GM19193 (cell line): Measurements from ENCODE around the gene CD28.

Source experiments
- POLR2A ChIP-seq: IDR thresholded peaks from 4 replicates; pipeline ENCODE4 v1.6.1; 2011; ENCODE audit not compliant: insufficient read depth, insufficient read length; ENCODE audit errors: extremely low read depth

CD28 gene

DNA sequence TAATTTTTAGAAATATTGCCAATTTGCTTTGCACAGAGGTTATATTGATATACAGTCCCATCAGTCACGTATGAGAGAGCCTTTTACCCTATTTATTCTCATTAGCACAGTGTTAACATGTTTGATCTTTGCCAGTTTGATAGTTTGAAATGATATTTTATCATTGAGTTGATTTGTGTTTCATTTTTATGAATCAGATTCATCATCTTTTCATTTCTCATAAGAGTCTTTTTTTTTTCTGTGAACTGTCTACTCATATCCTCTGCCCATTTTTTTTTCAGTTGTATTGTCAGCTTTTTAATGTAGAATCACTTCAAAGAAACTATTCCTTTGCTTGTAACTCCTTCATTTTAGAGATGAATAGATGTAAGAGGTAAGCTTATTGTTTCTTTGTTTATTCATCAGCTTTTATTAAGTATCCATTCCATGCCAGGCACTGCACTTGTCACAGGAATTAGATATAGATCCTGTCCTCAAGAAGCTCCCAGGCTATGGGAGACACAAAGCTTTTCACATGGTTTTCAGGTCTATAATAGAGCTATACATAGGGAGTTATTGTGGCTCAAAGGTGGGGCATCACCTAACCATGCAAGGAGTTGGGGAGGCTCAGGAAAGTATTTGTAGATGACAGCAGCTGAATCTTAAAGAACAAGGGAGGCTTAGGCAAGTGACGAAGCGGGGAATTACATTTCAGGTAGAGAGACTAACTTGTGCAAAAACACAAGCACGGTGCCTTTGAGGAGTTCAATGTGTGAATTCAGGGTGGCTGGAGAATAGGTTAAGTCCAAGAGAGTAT lies 42.1 kb downstream of the CD28 start:
- no peak for TF ChIP-seq POLR2A

- TF ChIP-seq POLR2A: no peak
These were observed 44.1 kb downstream of the CD28 start for GRCh38 chr2:203750346-203751068.

DNA sequence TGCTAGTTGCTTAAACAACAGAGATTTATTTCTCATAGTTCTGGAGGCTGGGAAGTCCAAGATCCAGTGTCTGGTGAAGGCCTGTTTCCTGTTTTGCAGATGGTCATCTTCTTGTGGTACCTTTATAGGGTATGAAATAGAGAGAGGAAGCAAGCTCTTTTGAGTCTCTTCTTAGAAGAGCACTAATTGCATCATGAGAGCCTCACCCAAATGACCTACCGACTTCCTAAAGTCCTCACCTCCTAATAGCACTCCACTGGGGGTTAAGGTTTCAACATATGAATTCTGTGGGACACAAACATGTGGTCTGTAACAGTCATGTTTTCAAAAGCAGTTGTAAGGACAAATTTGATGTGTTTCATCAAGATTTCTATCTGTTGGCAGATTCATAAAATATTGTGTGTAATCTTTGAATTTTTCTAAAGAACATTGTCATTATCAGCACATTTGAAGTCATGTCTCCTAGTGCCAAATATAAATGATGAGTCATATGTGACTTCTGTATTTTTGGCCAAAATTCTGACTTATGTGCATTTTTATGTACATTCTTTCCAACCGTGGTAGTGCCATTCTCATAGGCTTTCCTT lies 45.3 kb downstream of the CD28 start:
- TF ChIP-seq POLR2A: no peak

GRCh38 chr2:203756161-203756560 lies 49.7 kb downstream of the CD28 start:
- TF ChIP-seq POLR2A: no peak

- TF ChIP-seq POLR2A: no peak
These were observed 52.6 kb downstream of the CD28 start for GRCh38 chr2:203758841-203759689.

DNA sequence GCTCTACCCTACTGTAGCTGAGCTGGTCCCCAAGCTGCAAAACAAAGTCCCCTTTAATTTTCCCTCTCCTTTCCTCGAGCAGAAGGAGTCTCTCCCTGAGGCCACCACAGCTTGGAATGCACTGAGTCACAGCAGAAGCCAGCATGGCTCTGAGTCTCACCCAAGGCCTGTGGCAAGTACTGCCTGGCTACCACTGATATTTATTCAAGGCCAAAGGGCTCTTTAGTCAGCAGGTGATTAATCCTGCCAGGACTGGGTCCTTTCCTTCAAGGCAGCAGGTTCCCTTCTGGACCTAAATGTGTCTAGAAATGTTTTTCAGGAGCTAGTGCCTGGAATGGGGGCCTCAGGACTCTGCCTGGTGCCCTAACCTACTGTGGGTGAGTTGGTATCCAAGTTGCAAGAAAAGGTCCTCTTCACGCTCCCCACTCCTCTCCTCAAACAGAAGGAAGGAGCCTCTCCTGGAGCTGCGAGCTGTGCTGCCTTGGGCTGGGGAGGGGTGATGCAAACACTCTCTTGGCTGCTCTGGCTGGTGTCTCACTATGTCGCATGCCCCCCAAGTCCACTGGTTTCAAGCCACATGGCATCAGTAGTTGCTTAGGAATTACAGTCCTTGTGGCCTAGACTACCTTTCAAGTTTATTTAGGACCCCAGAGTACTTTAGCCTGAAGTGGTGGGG lies 53.4 kb downstream of the CD28 start:
- TF ChIP-seq POLR2A: no peak

DNA sequence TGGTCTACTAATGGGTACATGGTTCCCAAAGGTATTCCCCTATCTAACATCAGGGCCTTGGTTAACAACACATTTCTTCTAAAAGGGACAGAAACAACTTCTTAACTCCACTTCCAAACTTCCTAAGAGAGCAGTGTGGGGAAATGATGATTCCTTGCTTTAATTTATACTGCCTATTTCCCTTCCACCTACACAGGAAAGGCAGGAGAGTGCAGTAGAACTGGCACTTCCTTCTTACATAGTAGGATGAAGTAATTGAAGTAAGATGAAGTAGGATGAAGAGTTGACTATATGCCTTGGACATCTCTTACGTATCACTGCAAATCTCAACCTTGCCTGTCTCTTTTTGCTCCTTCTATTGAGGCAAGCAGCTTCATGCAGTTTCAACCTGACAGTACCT lies 54.7 kb downstream of the CD28 start:
- no peak for TF ChIP-seq POLR2A

DNA sequence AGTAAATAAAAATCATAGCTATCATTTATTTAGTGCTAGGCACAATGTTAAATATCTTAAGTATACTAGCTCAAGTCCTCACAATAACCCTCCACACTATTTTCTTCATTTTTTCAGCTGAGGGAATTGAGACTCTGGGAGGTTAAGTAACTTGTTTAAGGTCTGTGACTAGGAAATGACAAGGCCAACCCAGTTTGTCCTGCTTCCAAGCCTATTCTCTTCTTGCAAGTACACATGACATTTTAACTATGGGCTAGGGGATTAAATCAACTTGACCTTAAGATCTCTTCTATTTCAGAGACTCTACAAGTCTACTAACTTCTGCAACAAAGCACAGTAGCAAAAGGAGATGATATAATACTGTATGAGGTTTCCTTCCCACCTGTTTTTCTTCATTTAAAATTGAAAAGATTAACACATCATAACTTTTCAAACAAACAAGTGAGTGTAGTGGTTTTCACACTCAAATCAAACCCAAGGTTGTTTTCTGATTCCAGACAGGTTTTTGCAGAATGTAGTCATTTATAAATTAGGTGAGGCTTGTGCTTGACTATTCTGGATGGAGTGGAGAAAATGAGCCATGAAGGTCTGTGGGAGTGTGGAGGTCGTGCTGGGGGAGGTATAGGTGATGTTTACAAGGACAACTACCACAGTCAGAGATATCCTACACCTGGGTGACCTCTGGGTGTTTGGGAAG lies 57.0 kb downstream of the CD28 start:
- no peak for TF ChIP-seq POLR2A

- no peak for TF ChIP-seq POLR2A
These were observed 57.7 kb downstream of the CD28 start for GRCh38 chr2:203763938-203764664.

DNA sequence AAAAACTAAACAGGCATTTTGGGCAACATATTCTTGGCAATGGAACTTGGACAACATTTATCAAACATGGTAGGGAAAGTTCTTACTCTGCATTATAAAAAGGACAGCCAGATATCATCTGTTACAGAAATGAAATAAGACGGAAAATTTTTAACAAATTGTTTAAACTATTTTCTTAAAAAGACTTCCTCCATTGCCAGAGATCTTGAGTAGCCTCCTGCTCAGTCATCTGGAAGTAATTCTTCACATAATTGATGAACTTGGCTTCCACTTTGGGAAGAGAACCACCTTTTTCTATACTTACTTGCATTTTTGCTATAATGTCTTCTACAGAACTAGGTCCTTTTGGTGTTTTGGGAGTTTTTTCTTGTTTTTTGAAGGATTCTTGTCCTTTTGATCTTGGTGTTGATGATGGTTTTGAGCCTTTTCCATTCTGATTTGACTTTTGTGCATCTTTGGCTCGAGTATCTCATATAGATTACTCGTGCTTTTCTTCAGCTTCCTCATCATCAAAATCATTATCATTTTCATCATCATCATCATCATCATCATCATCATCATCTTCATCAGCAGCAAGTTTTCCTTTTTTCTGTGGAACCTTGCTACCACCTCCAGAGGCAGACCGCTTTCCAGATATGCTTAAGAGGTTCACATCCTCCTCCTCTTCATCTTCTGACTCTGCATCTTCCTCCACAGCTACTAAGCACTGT lies 66.2 kb downstream of the CD28 start:
- no peak for TF ChIP-seq POLR2A

DNA sequence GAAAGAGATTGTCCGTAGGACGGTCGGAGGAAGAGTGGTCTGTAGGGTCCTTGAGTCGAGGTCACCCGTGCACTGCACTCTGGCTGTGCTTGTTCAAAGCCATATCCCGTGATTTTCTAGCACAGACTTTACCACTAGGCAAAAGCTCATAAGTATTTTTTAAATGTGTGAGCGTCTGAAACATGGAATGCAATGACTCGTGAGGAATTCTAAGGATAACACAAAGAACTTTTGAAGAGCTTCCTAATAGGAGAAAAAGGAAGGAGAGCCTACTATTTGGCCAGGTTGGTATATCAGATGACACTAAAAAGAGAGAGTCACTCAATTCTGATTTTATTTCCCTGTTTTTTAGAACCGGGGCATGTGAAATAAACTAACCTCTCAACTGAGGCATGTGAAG lies 68.3 kb downstream of the CD28 start:
- TF ChIP-seq POLR2A: no peak

- TF ChIP-seq POLR2A: no peak
These were observed 69.2 kb downstream of the CD28 start for GRCh38 chr2:203775684-203776083.

DNA sequence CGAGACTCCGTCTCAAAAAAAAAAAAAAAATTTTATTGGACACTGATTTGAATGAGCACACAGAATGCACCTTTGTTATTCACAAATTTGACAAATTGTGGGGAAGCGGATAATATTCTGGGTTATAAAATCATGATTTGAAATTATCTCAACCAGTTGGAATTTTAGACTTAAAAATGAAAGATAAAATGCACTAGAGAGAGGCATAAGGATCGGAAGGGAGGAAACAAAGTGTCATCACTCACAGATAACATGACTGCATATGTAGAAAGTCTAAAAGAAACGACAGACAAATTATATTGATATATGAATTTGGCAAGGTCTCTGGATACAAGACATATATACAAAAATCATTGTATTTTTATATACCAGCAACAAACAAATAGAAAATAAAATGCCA lies 70.6 kb downstream of the CD28 start:
- TF ChIP-seq POLR2A: no peak
